Activated naive CD8-positive, alpha-beta T cell (primary cell): ENCODE results near the gene UBALD2.
"Not testable (repeated sequence)": the region's sequence is repeated elsewhere in the genome, so short reads cannot be mapped to it uniquely, and the experiment has no call there.

Experiments used
- H3K27ac Mint-ChIP-seq: one replicate; pipeline ENCODE4 v1.8.0; 2021; ENCODE audit warnings: mixed read lengths
- H3K27me3 Mint-ChIP-seq: one replicate; pipeline ENCODE4 v1.8.0; 2021; ENCODE audit warnings: mixed read lengths
- H3K36me3 Mint-ChIP-seq: one replicate; pipeline ENCODE4 v1.8.0; 2021; ENCODE audit warnings: mixed read lengths
- H3K4me1 Mint-ChIP-seq: one replicate; pipeline ENCODE4 v1.8.0; 2021; ENCODE audit warnings: low read depth, mixed read lengths
- H3K4me3 Mint-ChIP-seq: one replicate; pipeline ENCODE4 v1.8.0; 2021; ENCODE audit warnings: mild to moderate bottlenecking, mixed read lengths
- H3K9me3 Mint-ChIP-seq: one replicate; pipeline ENCODE4 v1.8.0; 2021; ENCODE audit warnings: low read depth, mixed read lengths

Gene UBALD2

GRCh38 chr17:76239538-76240274 is 25.4 kb upstream of the UBALD2 start:
- Mint-ChIP-seq H3K4me1 (peaks cover 58% of the 10 kb centered on the region), H3K4me3 (peak overlapping the region; percentile 86), H3K36me3 (peaks cover 2% of the 10 kb centered on the region), H3K27me3 (no peaks in the 10 kb centered on the region), H3K9me3 (no peaks in the 10 kb centered on the region), H3K27ac (peak overlapping the region; percentile 86)

- Mint-ChIP-seq H3K4me3 (peak within 1 kb of the TSS; percentile 94), H3K4me1 (peaks cover 62% of the 10 kb centered on the region)
Observed at GRCh38 chr17:76240461-76241203, 24.5 kb upstream of the UBALD2 start, which contains the start of gene RNF157. TSS of gene RNF157 (minus strand) at chr17:76240493. CDS start at chr17:76240240, 253 bp downstream.

GRCh38 chr17:76241204-76241538 is 24.0 kb upstream of the UBALD2 start:
- H3K4me1 Mint-ChIP-seq: peaks cover 65% of the 10 kb centered on the region

More at GRCh38 chr17:76240461-76241203, 24.5 kb upstream of the UBALD2 start, which contains the start of gene RNF157:
- Mint-ChIP-seq H3K36me3 (peaks cover 2% of the 10 kb centered on the region), H3K9me3 (no peaks in the 10 kb centered on the region), H3K27me3 (no peaks in the 10 kb centered on the region), H3K27ac (peak within 1 kb of the TSS; percentile 96)

GRCh38 chr17:76241691-76242255 is 23.4 kb upstream of the UBALD2 start:
- Mint-ChIP-seq H3K4me1 (peaks cover 71% of the 10 kb centered on the region), H3K27me3 (no peaks in the 10 kb centered on the region), H3K4me3 (peak overlapping the region; percentile 94), H3K36me3 (peaks cover under 1% of the 10 kb centered on the region), H3K9me3 (no peaks in the 10 kb centered on the region), H3K27ac (peak overlapping the region; percentile 96)

More at GRCh38 chr17:76241204-76241538, 24.0 kb upstream of the UBALD2 start:
- Mint-ChIP-seq H3K4me3 (peak overlapping the region; percentile 94), H3K27me3 (no peaks in the 10 kb centered on the region), H3K27ac (peak overlapping the region; percentile 96), H3K36me3 (peaks cover 2% of the 10 kb centered on the region), H3K9me3 (no peaks in the 10 kb centered on the region)

- Mint-ChIP-seq H3K27me3 (no peaks in the 10 kb centered on the region), H3K4me3 (peak overlapping the region; percentile 46), H3K9me3 (no peaks in the 10 kb centered on the region), H3K27ac (peak overlapping the region; percentile 46), H3K36me3 (no peaks in the 10 kb centered on the region), H3K4me1 (peaks cover 66% of the 10 kb centered on the region)
Observed at GRCh38 chr17:76243826-76244679, 21.1 kb upstream of the UBALD2 start.

- not testable (repeated sequence) for H3K27me3 Mint-ChIP-seq, H3K9me3 Mint-ChIP-seq, H3K36me3 Mint-ChIP-seq, H3K4me3 Mint-ChIP-seq
- peaks cover 64% of the 10 kb centered on the region for H3K4me1 Mint-ChIP-seq
- H3K27ac Mint-ChIP-seq: peak overlapping the region; percentile 46
Observed at GRCh38 chr17:76244721-76245120, 20.4 kb upstream of the UBALD2 start.

- H3K36me3 Mint-ChIP-seq: no peaks in the 10 kb centered on the region
- H3K4me1 Mint-ChIP-seq: peaks cover 60% of the 10 kb centered on the region
- no peaks in the 10 kb centered on the region for H3K27me3 Mint-ChIP-seq
- H3K9me3 Mint-ChIP-seq: no peaks in the 10 kb centered on the region
- H3K27ac Mint-ChIP-seq: peak overlapping the region; percentile 92
- peak overlapping the region; percentile 62 for H3K4me3 Mint-ChIP-seq
Observed at GRCh38 chr17:76246080-76247066, 18.8 kb upstream of the UBALD2 start.

GRCh38 chr17:76247304-76247703 is 17.8 kb upstream of the UBALD2 start:
- no peaks in the 10 kb centered on the region for H3K27me3 Mint-ChIP-seq
- H3K27ac Mint-ChIP-seq: no peak overlapping the region
- H3K36me3 Mint-ChIP-seq: no peaks in the 10 kb centered on the region
- H3K4me3 Mint-ChIP-seq: no peak overlapping the region
- no peaks in the 10 kb centered on the region for H3K9me3 Mint-ChIP-seq
- H3K4me1 Mint-ChIP-seq: peaks cover 65% of the 10 kb centered on the region

- Mint-ChIP-seq H3K36me3 (no peaks in the 10 kb centered on the region), H3K27ac (peak overlapping the region; percentile 46), H3K9me3 (no peaks in the 10 kb centered on the region), H3K27me3 (no peaks in the 10 kb centered on the region), H3K4me3 (no peak overlapping the region), H3K4me1 (peaks cover 66% of the 10 kb centered on the region)
Observed at GRCh38 chr17:76248013-76248782, 16.9 kb upstream of the UBALD2 start.

GRCh38 chr17:76250141-76250540 is 15.0 kb upstream of the UBALD2 start:
- no peaks in the 10 kb centered on the region for H3K27me3 Mint-ChIP-seq
- peaks cover 55% of the 10 kb centered on the region for H3K4me1 Mint-ChIP-seq
- H3K36me3 Mint-ChIP-seq: no peaks in the 10 kb centered on the region
- no peaks in the 10 kb centered on the region for H3K9me3 Mint-ChIP-seq
- no peak overlapping the region for H3K27ac Mint-ChIP-seq
- H3K4me3 Mint-ChIP-seq: no peak overlapping the region

GRCh38 chr17:76251478-76252039 is 13.6 kb upstream of the UBALD2 start:
- Mint-ChIP-seq H3K36me3 (no peaks in the 10 kb centered on the region), H3K27me3 (no peaks in the 10 kb centered on the region), H3K27ac (peak overlapping the region; percentile 91), H3K4me1 (peaks cover 58% of the 10 kb centered on the region), H3K9me3 (no peaks in the 10 kb centered on the region), H3K4me3 (peak overlapping the region; percentile 63)

- Mint-ChIP-seq H3K4me3 (peak overlapping the region; percentile 63), H3K27me3 (no peaks in the 10 kb centered on the region), H3K36me3 (peaks cover 3% of the 10 kb centered on the region), H3K27ac (peak overlapping the region; percentile 91), H3K4me1 (peaks cover 57% of the 10 kb centered on the region), H3K9me3 (peaks cover 3% of the 10 kb centered on the region)
Observed at GRCh38 chr17:76252040-76252954, 12.9 kb upstream of the UBALD2 start.
